HepG2 (cell line): ENCODE data around the gene NMNAT1. TPM values are rescaled to one million over a fixed set of nuclear protein-coding genes. Genes with fewer than 3 reads are reported as not detected.

Experiments
- ADNP ChIP-seq: sonication (generic); formaldehyde crosslinking; IDR thresholded peaks from 2 replicates; pipeline ENCODE4 v1.4.0; 2020; ENCODE audit warnings: missing genetic modification reagents
- FOXA3 ChIP-seq: IDR thresholded peaks from 2 replicates; pipeline ENCODE4 v1.6.1; 2016; ENCODE audit warnings: missing genetic modification reagents, missing compliant biosample characterization
- GATA4 ChIP-seq: sonication (generic); IDR thresholded peaks from 2 replicates; pipeline ENCODE4 v1.6.1; 2016; ENCODE audit warnings: antibody characterized with exemption, low read depth, borderline replicate concordance
- GPBP1L1 ChIP-seq: sonication (generic); formaldehyde crosslinking; IDR thresholded peaks from 2 replicates; pipeline ENCODE4 v1.5.0; 2020; ENCODE audit warnings: mild to moderate bottlenecking, missing genetic modification reagents
- HIVEP1 ChIP-seq: sonication (generic); formaldehyde crosslinking; IDR thresholded peaks from 2 replicates; pipeline ENCODE4 v1.4.0; 2020; ENCODE audit warnings: mild to moderate bottlenecking, missing genetic modification reagents
- IRF1 ChIP-seq: sonication (generic); formaldehyde crosslinking; IDR thresholded peaks from 2 replicates; pipeline ENCODE4 v1.4.0; 2020; ENCODE audit warnings: low read depth, mild to moderate bottlenecking, missing genetic modification reagents
- MAZ ChIP-seq, 2 experiments: sonication (generic) in 1 of 2; formaldehyde crosslinking in 1 of 2; IDR thresholded peaks; 2 replicates each; pipeline versions ENCODE4 v1.5.0 to v1.6.1; 2012 to 2020; ENCODE audit warnings: low read depth in 2 of 2, mild to moderate bottlenecking in 2 of 2, borderline replicate concordance in 1 of 2, improper control_type of control experiment in 1 of 2, low read length in 1 of 2, missing genetic modification reagents in 1 of 2, moderate library complexity in 1 of 2
- RNF219 ChIP-seq: sonication (generic); formaldehyde crosslinking; IDR thresholded peaks from 2 replicates; pipeline ENCODE4 v1.5.0; 2020; ENCODE audit warnings: mild to moderate bottlenecking, missing genetic modification reagents
- SIN3A ChIP-seq: IDR thresholded peaks from 2 replicates; pipeline ENCODE4 v1.6.1; 2011; ENCODE audit warnings: low read depth, mild to moderate bottlenecking, control low read depth, low read length, borderline replicate concordance
- SRSF1 ChIP-seq: fragments of 200-400 bp; formaldehyde crosslinking; optimal IDR thresholded peaks from 2 replicates; pipeline ENCODE3; 2017; ENCODE audit warnings: mild to moderate bottlenecking, low read depth, low read length, moderate library complexity
- SRSF9 ChIP-seq: fragments of 200-400 bp; formaldehyde crosslinking; IDR thresholded peaks from 2 replicates; pipeline ENCODE4 v1.6.1; 2018; ENCODE audit warnings: borderline replicate concordance, mild to moderate bottlenecking, low read depth, low read length; ENCODE audit not compliant: insufficient read depth, poor library complexity, severe bottlenecking
- TOPORS ChIP-seq: sonication (generic); formaldehyde crosslinking; IDR thresholded peaks from 2 replicates; pipeline ENCODE4 v1.8.0; 2023; ENCODE audit warnings: mild to moderate bottlenecking, missing genetic modification reagents
- TRIM24 ChIP-seq: sonication (generic); formaldehyde crosslinking; IDR thresholded peaks from 2 replicates; pipeline ENCODE4 v1.8.0; 2022; ENCODE audit warnings: mild to moderate bottlenecking, missing genetic modification reagents
- YY1 ChIP-seq: IDR thresholded peaks from 2 replicates; pipeline ENCODE4 v1.6.1; 2011; ENCODE audit warnings: low read length, low read depth, moderate library complexity, mild to moderate bottlenecking; ENCODE audit not compliant: insufficient read depth, insufficient replicate concordance
- ZBTB46 ChIP-seq: sonication (generic); formaldehyde crosslinking; IDR thresholded peaks from 2 replicates; pipeline ENCODE4 v1.4.0; 2020; ENCODE audit warnings: mild to moderate bottlenecking, missing genetic modification reagents, borderline replicate concordance
- ZC3H13 ChIP-seq: sonication (generic); formaldehyde crosslinking; IDR thresholded peaks from 2 replicates; pipeline ENCODE4 v1.8.1; 2023; ENCODE audit warnings: mild to moderate bottlenecking, missing genetic modification reagents, moderate library complexity
- ZC3H4 ChIP-seq: sonication (generic); formaldehyde crosslinking; IDR thresholded peaks from 2 replicates; pipeline ENCODE4 v1.4.0; 2020; ENCODE audit warnings: missing genetic modification reagents, borderline replicate concordance
- ZFP36L1 ChIP-seq: sonication (generic); formaldehyde crosslinking; IDR thresholded peaks from 2 replicates; pipeline ENCODE4 v1.8.0; 2022; ENCODE audit warnings: mild to moderate bottlenecking, missing genetic modification reagents, moderate library complexity
- ZNF317 ChIP-seq: sonication (generic); formaldehyde crosslinking; IDR thresholded peaks from 2 replicates; pipeline ENCODE4 v1.5.0; 2020; ENCODE audit warnings: mild to moderate bottlenecking, missing genetic modification reagents
- ZNF33B ChIP-seq: sonication (generic); formaldehyde crosslinking; IDR thresholded peaks from 2 replicates; pipeline ENCODE4 v1.5.1; 2020; ENCODE audit warnings: mild to moderate bottlenecking, missing genetic modification reagents
- ZNF354B ChIP-seq: sonication (generic); formaldehyde crosslinking; IDR thresholded peaks from 2 replicates; pipeline ENCODE4 v1.8.0; 2022; ENCODE audit warnings: mild to moderate bottlenecking, missing genetic modification reagents
- polyA plus RNA-seq, 8 experiments: library from polyadenylated mRNA; depleted of rRNA in 3 of 8; stranded (reverse) in 7 of 8; unstranded in 1 of 8; fragments of >200 nt; fragmentation: Illumina TruSeq in 4 of 8; extraction: Trizol in 4 of 8; gene quantifications; 2 replicates each; pipeline versions ENCODE4 v1.2.1 to v1.2.3, GENCODE V29; 2011 to 2016; ENCODE audit warnings: low read depth in 4 of 8, missing spikeins in 1 of 8, mixed read lengths in 1 of 8; ENCODE audit not compliant: insufficient read depth in 1 of 8
- total RNA-seq, 5 experiments: library from RNA; depleted of rRNA; stranded (reverse); fragments of >200 nt; fragmentation: Illumina TruSeq; extraction: Trizol; gene quantifications; 2 replicates each; pipeline ENCODE4 v1.2.3, GENCODE V29; 2016; ENCODE audit warnings: low read depth in 1 of 5

Gene NMNAT1
- total and polyA plus RNA-seq, 2 of the 13 experiments (the other 11 are each of a cell fraction or from before 2014, with no cell fraction given): 5.6 to 12.2 TPM

DNA sequence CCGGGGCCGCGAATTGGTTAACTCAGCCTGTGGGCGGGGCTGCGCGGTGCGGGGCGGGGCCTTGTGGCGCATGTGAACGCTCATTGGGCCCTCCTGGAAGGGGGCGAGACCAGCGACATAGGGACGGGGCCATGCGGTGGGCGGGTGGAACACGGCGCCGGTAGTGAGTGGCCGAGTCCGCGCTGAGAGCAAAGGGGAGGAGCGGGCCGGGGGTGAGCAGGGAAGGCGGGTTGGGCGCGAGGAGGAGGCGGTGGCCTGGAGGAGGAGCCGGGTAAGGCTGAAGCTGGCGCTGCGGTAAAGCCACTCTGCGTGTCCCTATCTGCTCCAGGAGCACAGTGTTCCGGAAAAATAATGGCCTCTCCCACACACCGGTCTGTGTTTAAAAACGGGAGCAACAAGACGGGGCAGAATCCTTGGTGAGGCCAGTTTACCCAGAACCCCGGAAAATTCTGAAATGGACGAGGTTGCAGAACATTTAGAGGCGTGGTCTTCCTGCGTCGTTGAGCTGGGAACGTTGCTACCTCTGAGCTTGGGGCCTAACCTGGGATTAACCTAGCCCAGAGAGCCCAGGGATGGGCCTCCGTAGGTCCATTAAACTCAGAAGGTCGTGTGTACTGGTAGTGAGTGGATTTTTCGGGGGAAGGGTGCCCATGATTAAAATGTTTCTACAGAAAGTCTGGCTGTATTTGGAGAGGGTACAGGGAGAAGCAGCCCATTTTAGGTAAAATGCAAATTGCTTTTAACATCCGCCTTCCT lies 32.7 kb upstream of the NMNAT1 start (continued):
- TF ChIP-seq RNF219 (CRISPR knock-in tag) (no peak), GPBP1L1 (CRISPR knock-in tag) (no peak), ZC3H13 (CRISPR knock-in tag) (no peak; the same call in 1 of the 2 replicates), TOPORS (no peak), ZNF354B (CRISPR knock-in tag) (no peak), ZNF317 (CRISPR knock-in tag) (0 out of 2 replicates have a peak, but pooled peaks have one; percentile 55), FOXA3 (CRISPR knock-in tag) (no peak; the same call in none of the 2 replicates), ZBTB46 (CRISPR knock-in tag) (no peak), ADNP (CRISPR knock-in tag) (no peak), ZFP36L1 (CRISPR knock-in tag) (no peak), HIVEP1 (no peak), MAZ (IDR thresholded peaks at IDR 0.05; ENCODE audit: borderline replicate concordance, low read depth, low read length) (peak; percentile 80), MAZ (CRISPR knock-in tag; IDR thresholded peaks at IDR 0.05; ENCODE audit: low read depth) (peak; percentile 44; the same call in 1 of the 2 replicates), IRF1 (no peak), SRSF9 (no peak), SIN3A (peak; percentile 86; the same call in 1 of the 2 replicates), ZC3H4 (CRISPR knock-in tag) (no peak), ZNF33B (no peak), GATA4 (no peak), TRIM24 (CRISPR knock-in tag) (no peak), SRSF1 (no peak), YY1 (peak; percentile 15)
